GM10248 (cell line): ENCODE data around the gene RAVER1.
"Not testable (repeated sequence)": the region's sequence is repeated elsewhere in the genome, so short reads cannot be mapped to it uniquely, and the experiment has no call there.

Experiments
- CTCF ChIA-PET: fragments of 300-600 bp; sonication (Branson Sonifier 250); formaldehyde crosslinking; extraction: SDS; loops from one replicate; lab custom pipeline; 2021; ENCODE audit warnings: antibody characterized with exemption; lab: Yijun Ruan, JAX
- POLR2A ChIA-PET: fragments of 350-650 bp; sonication (Branson Sonifier 250); formaldehyde crosslinking; extraction: SDS; loops from one replicate; lab custom pipeline; 2020; ENCODE audit warnings: antibody characterized with exemption; lab: Yijun Ruan, JAX
- DNase-seq: peaks from one replicate; pipeline ENCODE4 v3.0.0; 2012; ENCODE audit errors: extremely low spot score
- TF ChIP-seq, protein P1 (sequence below): IDR thresholded peaks from 2 replicates; pipeline ENCODE4 v1.5.1; 2012; ENCODE audit warnings: mild to moderate bottlenecking, low read depth; ENCODE audit errors: extremely low read depth, missing control alignments, control extremely low read depth

The RAVER1 gene

DNA sequence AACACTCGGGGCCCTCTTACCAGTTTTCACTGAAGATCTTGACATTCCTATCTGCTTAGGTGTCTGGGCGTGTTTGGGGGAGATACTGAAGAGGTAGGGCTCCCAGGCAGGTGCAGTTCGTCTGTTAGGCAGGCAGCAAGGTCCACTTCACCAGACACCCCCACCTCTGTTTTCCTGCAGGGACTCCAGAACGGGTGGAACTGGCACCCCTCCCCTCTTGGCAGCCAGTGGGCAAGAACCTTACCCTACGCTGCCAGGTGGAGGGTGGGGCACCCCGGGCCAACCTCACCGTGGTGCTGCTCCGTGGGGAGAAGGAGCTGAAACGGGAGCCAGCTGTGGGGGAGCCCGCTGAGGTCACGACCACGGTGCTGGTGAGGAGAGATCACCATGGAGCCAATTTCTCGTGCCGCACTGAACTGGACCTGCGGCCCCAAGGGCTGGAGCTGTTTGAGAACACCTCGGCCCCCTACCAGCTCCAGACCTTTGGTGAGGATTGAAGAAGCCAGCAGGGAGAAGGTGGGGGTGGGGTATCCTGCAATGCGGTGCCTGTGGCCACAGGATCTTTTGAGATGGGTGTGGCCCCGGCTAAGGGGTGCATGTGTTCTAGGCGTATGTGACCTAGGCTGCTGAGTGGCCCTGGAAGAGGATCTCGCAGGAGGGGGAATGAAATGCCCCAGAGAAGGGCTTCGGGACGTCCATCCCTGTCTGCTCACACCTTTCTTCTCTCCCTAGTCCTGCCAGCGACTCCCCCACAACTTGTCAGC is 49.8 kb downstream of the RAVER1 start:
- DNase-seq, result no peak
- CTCF ChIA-PET, result interaction anchor here (2.1 to 3.8 kb wide), 2 partner anchors 24 to 105 kb away, joined by 10 to 17 read pairs; no protein-coding TSS in a partner anchor
- TF ChIP-seq, protein P1, sequence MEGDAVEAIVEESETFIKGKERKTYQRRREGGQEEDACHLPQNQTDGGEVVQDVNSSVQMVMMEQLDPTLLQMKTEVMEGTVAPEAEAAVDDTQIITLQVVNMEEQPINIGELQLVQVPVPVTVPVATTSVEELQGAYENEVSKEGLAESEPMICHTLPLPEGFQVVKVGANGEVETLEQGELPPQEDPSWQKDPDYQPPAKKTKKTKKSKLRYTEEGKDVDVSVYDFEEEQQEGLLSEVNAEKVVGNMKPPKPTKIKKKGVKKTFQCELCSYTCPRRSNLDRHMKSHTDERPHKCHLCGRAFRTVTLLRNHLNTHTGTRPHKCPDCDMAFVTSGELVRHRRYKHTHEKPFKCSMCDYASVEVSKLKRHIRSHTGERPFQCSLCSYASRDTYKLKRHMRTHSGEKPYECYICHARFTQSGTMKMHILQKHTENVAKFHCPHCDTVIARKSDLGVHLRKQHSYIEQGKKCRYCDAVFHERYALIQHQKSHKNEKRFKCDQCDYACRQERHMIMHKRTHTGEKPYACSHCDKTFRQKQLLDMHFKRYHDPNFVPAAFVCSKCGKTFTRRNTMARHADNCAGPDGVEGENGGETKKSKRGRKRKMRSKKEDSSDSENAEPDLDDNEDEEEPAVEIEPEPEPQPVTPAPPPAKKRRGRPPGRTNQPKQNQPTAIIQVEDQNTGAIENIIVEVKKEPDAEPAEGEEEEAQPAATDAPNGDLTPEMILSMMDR, result no peak

DNA sequence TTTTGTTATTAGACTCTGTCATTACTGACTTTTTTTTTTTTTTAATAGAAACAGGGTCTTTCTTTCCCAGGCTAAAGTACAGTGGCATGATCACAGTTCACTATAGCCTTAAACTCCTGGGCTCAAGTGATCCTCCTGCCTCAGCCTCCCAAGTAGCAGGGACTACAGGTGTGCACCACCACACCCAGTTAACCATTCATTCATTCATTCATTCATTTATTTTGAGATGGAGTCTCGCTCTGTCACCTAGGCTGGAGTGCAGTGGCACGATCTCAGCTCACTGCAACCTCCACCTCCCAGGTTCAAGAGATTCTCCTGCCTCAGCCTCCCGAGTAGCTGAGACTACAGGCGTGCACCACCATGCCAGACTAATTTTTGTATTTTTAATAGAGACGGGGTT is 51.3 kb downstream of the RAVER1 start:
- DNase-seq, result not testable (repeated sequence)
- CTCF ChIA-PET, result interaction anchor here (2.1 kb wide), 1 partner anchor 107 kb away, joined by 10 read pairs; no protein-coding TSS in a partner anchor
- POLR2A ChIA-PET, result interaction anchor here (3.9 kb wide), 1 partner anchor 11 kb away, joined by 18 read pairs; the partner anchor contains the start of gene ICAM1

More for the DNA sequence above, 49.8 kb downstream of the RAVER1 start:
- POLR2A ChIA-PET, result interaction anchor here (1.5 to 3.9 kb wide), 3 partner anchors 8 to 12 kb away, joined by 4 to 18 read pairs (median 5); partner anchors contain the start of gene ICAM1

GRCh38 chr19:10279737-10280442 is 53.4 kb downstream of the RAVER1 start:
- TF ChIP-seq, protein P1, result no peak
- ChIA-PET CTCF (interaction anchor here (1.1 to 5.3 kb wide), 9 partner anchors 9 to 139 kb away, joined by 3 to 27 read pairs (median 4); partner anchors contain the start of genes ICAM1 and ICAM5), POLR2A (interaction anchor here (0.7 to 3.0 kb wide), 3 partner anchors 9 to 176 kb away, joined by 4 to 24 read pairs (median 9); partner anchors contain the start of genes ICAM1 and ICAM5)
- no peak for DNase-seq

GRCh38 chr19:10278935-10279334 is 54.4 kb downstream of the RAVER1 start:
- DNase-seq, result no peak
- POLR2A ChIA-PET, result interaction anchor here (0.5 to 3.0 kb wide), 3 partner anchors 8 to 175 kb away, joined by 4 to 24 read pairs (median 4); partner anchors contain the start of gene ICAM1
- CTCF ChIA-PET, result interaction anchor here (1.6 to 5.3 kb wide), 6 partner anchors 8 to 140 kb away, joined by 4 to 27 read pairs (median 6); partner anchors contain the start of gene ICAM1
- TF ChIP-seq, protein P1, result no peak

DNA sequence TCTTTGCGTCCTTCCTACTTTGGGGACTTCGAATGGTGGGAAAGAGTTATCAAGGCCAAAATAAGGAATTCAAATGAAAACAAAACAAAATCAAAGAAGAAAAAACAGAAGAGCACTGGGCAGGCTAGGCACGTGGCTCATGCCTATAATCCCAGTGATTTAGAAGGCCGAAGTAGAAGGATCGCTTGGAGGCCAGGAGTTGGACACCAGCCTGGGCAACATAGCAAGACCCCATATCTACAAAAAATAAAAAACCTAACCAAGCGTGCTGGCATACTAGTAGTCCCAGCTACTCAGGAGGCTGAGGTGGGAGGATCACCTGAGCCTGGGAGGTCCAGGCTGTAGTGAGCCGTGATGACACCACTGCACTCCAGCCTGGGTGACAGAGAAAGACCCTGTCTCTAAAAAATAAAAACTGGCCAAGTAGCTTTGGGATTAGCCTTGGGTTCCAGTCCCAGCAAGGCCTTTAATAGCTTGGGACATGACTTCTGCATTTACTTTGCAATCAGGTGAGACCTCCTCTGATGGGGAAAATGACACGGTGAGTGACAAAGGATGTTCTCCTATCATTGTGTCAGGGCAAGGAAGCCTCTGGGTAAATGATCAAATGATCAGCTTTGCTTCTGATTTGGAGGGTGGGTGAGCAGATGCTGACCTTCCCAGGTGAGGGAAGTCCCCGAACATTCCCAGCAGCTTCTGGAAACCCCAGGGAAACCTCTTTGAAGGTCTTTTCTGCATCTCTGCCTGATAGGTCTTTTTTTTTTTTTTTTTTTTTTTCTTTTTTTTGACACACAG is 55.3 kb downstream of the RAVER1 start:
- TF ChIP-seq, protein P1, result no peak
- ChIA-PET CTCF (interaction anchor here (0.6 to 5.3 kb wide), 4 partner anchors 10 to 154 kb away, joined by 4 to 27 read pairs (median 5); no protein-coding TSS in a partner anchor), POLR2A (interaction anchor here (0.5 to 3.0 kb wide), 7 partner anchors 7 to 113 kb away, joined by 3 to 24 read pairs (median 5); partner anchors contain the start of gene ICAM1)
- DNase-seq, result no peak

- TF ChIP-seq, protein P1, result no peak
- CTCF ChIA-PET, result interaction anchor here (1.1 to 1.8 kb wide), 4 partner anchors 15 to 131 kb away, joined by 3 to 9 read pairs (median 6); partner anchors contain the start of gene ICAM5
- POLR2A ChIA-PET, result interaction anchor here (1.6 kb wide), 1 partner anchor 9 kb away, joined by 4 read pairs; no protein-coding TSS in a partner anchor
- DNase-seq, result no peak
These were observed 58.7 kb downstream of the RAVER1 start for GRCh38 chr19:10274589-10274988.
